Esophagus squamous epithelium (tissue), 4 donors: ENCODE data around the gene UNKL.

Experiments used
- POLR2A ChIP-seq, 4 donors: fragments of 450-650 bp; IDR thresholded peaks; one replicate each; pipeline ENCODE4 v1.6.1; 2017; ENCODE audit warnings: antibody characterized with exemption in 4 of 4, mild to moderate bottlenecking in 4 of 4, moderate library complexity in 3 of 4
- TF ChIP-seq, protein P1 (sequence below), 6 experiments: fragments of 450-650 bp in 4 of 6; fragments of 200-600 bp in 2 of 6; sonication (generic) in 2 of 6; IDR thresholded peaks; one replicate each; pipeline ENCODE4 v1.5.1; 2016 to 2019; ENCODE audit warnings: antibody characterized with exemption in 6 of 6, mild to moderate bottlenecking in 4 of 6, moderate library complexity in 4 of 6

GRCh38 chr16:1332618-1333148 lies 81.8 kb downstream of the UNKL start:
- TF ChIP-seq, protein P1, sequence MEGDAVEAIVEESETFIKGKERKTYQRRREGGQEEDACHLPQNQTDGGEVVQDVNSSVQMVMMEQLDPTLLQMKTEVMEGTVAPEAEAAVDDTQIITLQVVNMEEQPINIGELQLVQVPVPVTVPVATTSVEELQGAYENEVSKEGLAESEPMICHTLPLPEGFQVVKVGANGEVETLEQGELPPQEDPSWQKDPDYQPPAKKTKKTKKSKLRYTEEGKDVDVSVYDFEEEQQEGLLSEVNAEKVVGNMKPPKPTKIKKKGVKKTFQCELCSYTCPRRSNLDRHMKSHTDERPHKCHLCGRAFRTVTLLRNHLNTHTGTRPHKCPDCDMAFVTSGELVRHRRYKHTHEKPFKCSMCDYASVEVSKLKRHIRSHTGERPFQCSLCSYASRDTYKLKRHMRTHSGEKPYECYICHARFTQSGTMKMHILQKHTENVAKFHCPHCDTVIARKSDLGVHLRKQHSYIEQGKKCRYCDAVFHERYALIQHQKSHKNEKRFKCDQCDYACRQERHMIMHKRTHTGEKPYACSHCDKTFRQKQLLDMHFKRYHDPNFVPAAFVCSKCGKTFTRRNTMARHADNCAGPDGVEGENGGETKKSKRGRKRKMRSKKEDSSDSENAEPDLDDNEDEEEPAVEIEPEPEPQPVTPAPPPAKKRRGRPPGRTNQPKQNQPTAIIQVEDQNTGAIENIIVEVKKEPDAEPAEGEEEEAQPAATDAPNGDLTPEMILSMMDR (IDR thresholded peaks at IDR 0.05): no peak
- no peak for TF ChIP-seq POLR2A (IDR thresholded peaks at IDR 0.05)
